ENCODE measurements around the gene DPP6.

GRCh38 chr7:154202002-154202401 is 149.8 kb downstream of the DPP6 start:
- TF ChIP-seq HDGF (IDR thresholded peaks at IDR 0.05; ENCODE audit: borderline replicate concordance) (no peak), CTBP1 (IDR thresholded peaks at IDR 0.05; ENCODE audit: borderline replicate concordance) (no peak), FOXK2 (IDR thresholded peaks at IDR 0.05) (no peak), PKNOX1 (IDR thresholded peaks at IDR 0.05) (no peak), SP1 (IDR thresholded peaks at IDR 0.05) (no peak), FOXM1 (IDR thresholded peaks at IDR 0.05; ENCODE audit: borderline replicate concordance) (no peak), SUZ12 (IDR thresholded peaks at IDR 0.05) (no peak), LEF1 (IDR thresholded peaks at IDR 0.05; ENCODE audit: borderline replicate concordance) (no peak)

Data from HEK293T (cell line).